GM21717 (cell line): Measurements from ENCODE around the gene STARD3NL.
"Not testable (repeated sequence)": the region's sequence is repeated elsewhere in the genome, so short reads cannot be mapped to it uniquely, and the experiment has no call there.

ENCODE experiments used
- ATAC-seq: cut with Tn5 transposase; IDR thresholded peaks from one replicate; pipeline ENCODE4 v1.9.1; 2021; ENCODE audit warnings: mild to moderate bottlenecking, moderate library complexity; ENCODE audit not compliant: unreplicated experiment

Gene STARD3NL

DNA sequence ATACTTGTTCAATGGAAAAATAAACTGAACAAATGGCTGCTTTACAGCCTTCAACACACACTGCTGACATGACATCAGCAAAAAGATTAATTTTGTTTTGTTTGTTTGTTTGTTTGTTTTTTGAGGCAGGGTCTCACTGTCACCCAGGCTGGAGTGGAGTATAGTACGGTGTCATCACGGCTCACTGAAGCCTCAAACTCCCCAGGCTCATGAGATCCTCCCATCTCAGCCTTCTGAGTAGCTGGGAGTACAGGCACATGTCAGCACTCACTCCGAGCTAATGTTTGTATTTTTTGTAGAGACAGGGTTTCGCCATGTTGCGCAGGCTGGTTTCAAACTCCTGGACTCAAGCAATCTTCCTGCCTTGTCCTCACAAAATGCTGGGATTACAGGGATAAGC lies 84.5 kb downstream of the STARD3NL start:
- no peak for ATAC-seq

DNA sequence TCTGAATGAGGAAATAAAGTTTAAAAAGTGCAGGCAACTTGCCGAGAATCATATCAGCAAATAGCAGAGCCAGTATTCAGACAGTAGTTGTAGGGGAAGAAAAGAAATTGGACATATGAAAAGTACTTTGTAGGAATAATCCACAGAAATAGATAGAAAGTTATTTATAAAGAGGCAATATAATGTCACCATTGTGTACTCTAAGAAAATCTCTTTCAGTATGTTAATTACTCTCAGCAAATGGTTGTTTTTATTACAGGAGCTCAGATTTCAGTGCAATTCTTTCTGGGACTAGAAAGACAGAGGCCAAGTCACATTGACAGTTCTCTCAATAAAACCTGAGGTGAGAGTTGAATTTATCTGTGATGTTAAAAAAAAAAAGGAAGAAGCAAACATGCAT lies 85.2 kb downstream of the STARD3NL start:
- not testable (repeated sequence) for ATAC-seq

DNA sequence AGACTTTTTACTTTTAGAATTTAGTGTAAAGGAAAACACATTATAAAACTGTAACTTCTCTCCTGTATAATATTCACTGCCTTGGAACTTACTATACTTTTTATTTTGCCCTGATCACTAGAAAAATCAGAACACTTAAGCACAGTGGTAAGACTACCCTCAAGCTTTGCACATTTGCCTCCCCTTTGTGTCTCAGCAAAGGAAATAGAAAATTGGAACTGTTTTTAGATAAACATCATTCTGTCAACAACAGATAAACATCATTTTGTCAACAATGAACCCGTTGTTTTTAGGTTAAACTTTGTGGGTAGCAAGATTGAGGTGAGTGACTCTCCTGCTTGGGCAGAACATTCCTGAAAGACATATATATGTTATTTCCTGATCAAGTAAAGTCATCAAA lies 86.6 kb downstream of the STARD3NL start:
- not testable (repeated sequence) for ATAC-seq

DNA sequence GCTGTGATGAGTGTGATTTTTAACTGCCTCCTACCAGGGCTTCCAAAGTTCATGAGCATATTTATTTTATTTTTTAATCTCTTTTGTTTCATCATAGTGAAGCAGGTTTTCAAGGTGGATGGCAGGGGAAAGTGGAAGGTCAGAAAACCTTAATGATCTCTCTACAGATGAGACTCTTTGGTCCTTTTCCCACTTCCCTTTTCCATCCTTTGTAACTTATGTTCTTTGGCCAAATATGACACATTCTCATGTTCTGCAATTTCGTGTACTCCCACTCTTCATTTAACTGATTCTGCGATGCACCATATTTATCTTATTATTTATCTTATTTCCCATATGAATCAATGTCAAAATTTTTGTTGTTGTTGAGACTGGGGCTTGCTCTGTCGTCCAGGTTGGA lies 87.9 kb downstream of the STARD3NL start:
- ATAC-seq = not testable (repeated sequence)

DNA sequence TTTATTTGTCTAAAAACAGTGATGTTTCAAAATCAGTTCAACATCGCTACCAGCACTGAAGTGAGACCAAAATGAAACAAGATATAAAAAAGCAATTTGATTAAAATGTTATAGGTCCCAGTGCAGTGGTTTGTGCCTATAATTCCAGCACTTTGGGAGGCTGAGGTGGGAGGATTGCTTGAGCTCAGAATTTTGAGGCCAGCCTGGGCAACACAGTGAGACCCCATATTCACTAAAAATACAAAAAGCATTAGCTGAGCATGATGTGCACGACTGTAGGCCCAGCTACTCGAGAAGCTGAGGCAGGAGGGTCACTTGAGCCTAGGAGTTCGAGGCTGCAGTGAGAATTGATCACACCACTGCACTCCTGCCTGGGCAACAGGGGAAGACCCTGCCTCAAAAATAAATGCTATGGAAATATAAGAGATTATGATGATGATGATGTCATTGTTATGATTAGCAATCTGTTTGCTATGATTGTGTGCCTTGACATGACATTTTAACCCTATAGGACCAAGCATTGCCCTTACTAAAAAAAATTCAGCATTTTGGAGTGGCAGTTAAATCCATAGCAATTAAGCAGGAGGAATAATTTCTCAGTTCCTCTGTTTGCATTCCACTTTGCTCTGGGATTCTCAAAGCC lies 91.8 kb downstream of the STARD3NL start:
- ATAC-seq = not testable (repeated sequence)

DNA sequence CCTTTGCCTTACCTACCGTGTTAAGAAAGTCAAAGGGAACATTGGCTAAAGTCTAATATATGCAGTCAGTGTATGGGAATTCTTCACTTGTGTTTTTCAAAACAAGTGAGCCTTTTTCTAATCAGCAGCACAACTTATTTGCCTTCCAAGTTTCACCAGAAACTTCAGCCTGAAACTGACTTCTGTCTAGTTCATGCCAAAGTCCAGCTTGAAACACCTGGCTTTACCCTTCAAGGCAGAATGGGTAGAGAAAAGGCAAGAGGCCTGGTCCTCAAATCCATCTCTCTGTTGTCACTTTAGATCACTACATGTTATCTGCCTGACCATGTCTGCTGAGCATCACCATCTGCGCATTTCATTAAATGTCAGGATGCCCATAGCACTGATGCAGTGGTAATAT lies 92.4 kb downstream of the STARD3NL start:
- ATAC-seq = not testable (repeated sequence)

DNA sequence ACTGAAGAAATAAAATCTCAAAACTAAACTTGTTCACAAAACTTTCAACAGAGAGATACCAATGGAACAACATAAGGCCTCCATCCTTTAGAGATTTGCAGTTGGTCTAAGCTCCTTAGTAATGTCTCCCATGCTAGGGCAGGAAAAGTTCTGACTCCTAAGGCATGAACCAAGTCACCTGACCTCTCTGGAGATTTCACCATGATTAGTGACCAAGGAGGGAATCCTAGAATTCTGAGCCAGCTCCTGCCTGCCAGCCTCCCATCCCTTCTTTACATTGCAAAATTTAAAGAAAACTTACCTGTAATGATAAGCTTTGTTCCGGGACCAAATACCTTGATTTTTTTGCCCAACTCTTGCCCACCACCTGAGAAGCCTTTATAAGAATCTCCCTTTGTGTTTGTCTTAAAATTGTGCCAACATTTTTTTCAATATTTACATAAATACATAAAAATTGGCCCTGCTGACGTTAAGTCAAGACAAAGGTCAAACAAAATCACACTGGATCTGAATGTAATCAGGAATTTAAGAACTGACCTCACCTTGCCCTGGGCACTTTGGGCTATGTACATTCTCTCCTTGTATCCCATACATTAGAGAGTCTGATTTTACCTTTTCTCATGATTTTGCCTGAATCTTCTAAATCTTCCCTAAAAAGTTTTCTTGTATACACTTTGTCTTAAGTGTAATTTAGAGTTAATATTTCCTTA lies 95.4 kb downstream of the STARD3NL start, which contains the start of gene TARP:
TARP (minus strand) TSS at position 351 of the 710 bp plus-strand sequence.
- ATAC-seq = no peak

DNA sequence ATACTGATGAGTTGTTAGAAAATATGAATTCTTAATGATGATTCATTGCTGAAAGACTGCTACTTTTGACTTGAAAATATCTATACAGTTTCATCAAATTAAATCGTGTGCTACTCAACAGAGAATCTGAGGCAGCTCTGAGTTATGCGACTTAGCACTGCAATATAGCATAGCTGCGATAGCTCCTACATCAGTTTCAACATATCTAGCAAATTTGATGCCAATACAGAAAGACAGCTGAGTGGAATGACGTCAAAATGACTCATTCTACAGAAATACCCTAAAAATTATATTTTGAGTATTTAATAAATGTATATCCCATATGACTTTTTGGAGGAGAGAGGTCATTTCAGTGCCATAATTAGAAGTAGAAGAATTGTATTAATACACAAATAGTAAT lies 96.4 kb downstream of the STARD3NL start:
- no peak for ATAC-seq

DNA sequence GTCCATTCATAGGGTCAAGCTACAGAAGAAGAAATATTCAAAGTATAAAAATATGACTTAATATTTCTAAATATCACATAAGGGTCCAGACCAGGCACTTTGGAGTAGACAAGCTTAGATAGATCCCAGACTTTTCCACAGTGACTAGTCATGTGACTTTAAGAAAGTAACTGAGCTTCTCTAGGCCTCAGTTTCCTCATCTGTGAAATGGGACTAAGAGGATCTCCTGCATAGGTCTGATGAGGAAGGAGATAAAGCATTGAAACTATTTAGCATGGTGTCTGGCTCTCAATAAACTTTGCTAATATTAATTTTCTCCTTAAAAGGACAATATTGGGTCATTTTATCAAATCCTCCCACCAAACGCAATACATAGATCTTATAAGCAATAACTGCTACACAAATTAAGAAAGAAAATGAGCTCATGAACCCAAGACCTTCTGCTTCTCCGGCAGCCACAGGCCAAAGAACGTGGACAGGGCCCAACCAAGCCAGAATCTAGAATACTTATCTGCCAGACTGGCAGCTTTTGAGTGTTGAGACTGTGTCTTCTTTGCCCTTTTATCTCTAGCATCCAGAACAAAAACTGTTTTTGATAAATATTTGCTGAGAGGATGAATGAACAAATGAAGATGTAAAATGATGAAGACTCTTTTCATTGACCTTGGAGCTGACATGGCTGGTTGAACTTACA lies 97.0 kb downstream of the STARD3NL start:
- ATAC-seq = no peak

DNA sequence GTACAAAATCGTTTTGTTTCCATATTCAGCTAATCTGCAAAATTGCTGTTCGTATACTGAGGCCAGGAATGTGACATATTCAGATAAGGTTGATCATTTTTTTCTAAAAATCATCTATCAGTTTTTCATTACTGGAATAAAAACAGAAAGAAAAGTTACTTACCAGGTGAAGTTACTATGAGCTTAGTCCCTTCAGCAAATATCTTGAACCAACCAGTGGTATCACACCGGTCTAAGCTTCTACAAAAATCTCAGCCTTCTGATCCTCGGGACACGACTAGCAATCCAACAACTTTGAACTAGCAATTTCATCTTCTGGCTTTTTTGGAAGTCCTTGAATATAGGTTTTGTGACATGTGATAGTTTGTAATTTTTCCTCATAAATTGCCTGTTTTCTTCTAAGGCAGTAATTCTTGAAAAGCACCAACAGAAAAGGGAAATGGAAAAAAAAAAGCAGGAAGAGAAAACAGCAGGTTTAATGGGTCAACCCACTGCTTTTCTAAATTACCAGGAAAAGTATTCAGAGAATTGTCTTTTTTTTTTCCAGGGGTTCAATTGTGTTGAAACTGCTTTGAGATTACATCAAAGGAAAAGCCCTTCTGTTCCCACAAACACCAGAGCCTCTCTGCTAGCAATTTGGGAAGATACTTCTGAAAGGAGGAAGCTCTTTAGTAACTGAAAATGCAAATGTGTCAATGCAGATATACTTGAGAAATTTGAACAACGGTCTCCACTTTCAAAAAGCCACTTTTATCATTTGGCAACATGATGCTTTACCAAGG lies 98.2 kb downstream of the STARD3NL start:
- no peak for ATAC-seq

DNA sequence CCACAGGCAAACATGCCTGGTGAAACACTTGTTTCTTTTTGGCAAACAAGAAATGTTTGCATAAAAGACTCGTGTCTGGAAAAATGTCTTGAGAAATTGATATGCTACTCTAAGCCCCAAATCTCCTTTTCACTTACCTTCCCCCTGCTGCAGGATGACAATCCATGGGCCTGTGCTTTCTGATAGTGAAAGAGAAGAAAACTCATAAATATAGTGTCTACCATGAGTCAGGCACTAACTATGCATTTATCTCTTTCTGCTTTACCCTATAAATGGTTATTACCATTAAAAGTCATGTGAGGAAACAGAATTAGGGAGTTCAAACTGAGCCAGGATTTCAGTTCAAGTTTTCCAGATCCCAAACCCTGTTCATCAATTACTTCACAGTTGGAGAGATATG lies 102.0 kb downstream of the STARD3NL start:
- ATAC-seq = no peak
